Fibroblast of lung (primary cell): ENCODE measurements around the gene POT1. TPM values are rescaled to one million over a fixed set of nuclear protein-coding genes. Genes with fewer than 3 reads are reported as not detected.

Experiments
- DNase-seq, 2 donors: peaks; one replicate each; pipeline versions ENCODE4 v3.0.0 to v3.0.0-alpha.2; 2010; ENCODE audit warnings: low read depth in 2 of 2
- H2AFZ ChIP-seq: 2 replicates; pipeline ENCODE4 v1.5.1; 2012; ENCODE audit warnings: low read length, control low read depth, inconsistent platforms
- H3K27ac ChIP-seq: 2 replicates; pipeline ENCODE4 v1.5.1; 2011; ENCODE audit warnings: low read length, control low read depth; ENCODE audit not compliant: insufficient read depth
- H3K27me3 ChIP-seq: 2 replicates; pipeline ENCODE4 v1.5.1; 2011; ENCODE audit warnings: mild to moderate bottlenecking, low read length; ENCODE audit not compliant: control insufficient read depth, insufficient read depth
- H3K36me3 ChIP-seq: 2 replicates; pipeline ENCODE4 v1.5.1; 2011; ENCODE audit warnings: low read length; ENCODE audit not compliant: control insufficient read depth, insufficient read depth
- H3K4me1 ChIP-seq: 2 replicates; pipeline ENCODE4 v1.5.1; 2011; ENCODE audit warnings: low read length; ENCODE audit not compliant: control insufficient read depth, insufficient read depth; ENCODE audit errors: extremely low read depth
- H3K4me2 ChIP-seq: 2 replicates; pipeline ENCODE4 v1.5.1; 2011; ENCODE audit warnings: low read length, control low read depth; ENCODE audit not compliant: insufficient read depth; ENCODE audit errors: extremely low read depth
- H3K4me3 ChIP-seq, 4 experiments: fragments of 200-600 bp in 1 of 4; sonication (generic) in 1 of 4; replicated peaks in 1 of 4; 2 replicates each; pipeline ENCODE4 v1.5.1; 2011 to 2016; ENCODE audit warnings: low read length in 4 of 4, low read depth in 3 of 4, mild to moderate bottlenecking in 3 of 4, control low read depth in 2 of 4, inconsistent platforms in 1 of 4, mixed read lengths in 1 of 4; ENCODE audit not compliant: insufficient read depth in 1 of 4; ENCODE audit errors: control extremely low read depth in 1 of 4
- H3K79me2 ChIP-seq: 2 replicates; pipeline ENCODE4 v1.5.1; 2012; ENCODE audit warnings: mild to moderate bottlenecking, low read length, inconsistent platforms; ENCODE audit not compliant: control insufficient read depth, insufficient read depth
- H3K9ac ChIP-seq: 2 replicates; pipeline ENCODE4 v1.5.1; 2011; ENCODE audit warnings: mild to moderate bottlenecking, low read length, control low read depth; ENCODE audit not compliant: insufficient read depth
- H3K9me3 ChIP-seq: 2 replicates; pipeline ENCODE4 v1.5.1; 2012; ENCODE audit warnings: low read depth, low read length; ENCODE audit not compliant: control insufficient read depth, insufficient read depth
- H4K20me1 ChIP-seq: 2 replicates; pipeline ENCODE4 v1.5.1; 2011; ENCODE audit warnings: low read length; ENCODE audit not compliant: control insufficient read depth, insufficient read depth; ENCODE audit errors: extremely low read depth
- CTCF ChIP-seq, 2 donors: IDR thresholded peaks in 1 of 2; conservative IDR thresholded peaks in 1 of 2; 1 replicate in 1 of 2; 2 replicates in 1 of 2; pipeline ENCODE4 v1.5.1; 2011 to 2012; ENCODE audit warnings: low read length in 2 of 2, control low read depth in 1 of 2, inconsistent platforms in 1 of 2, low read depth in 1 of 2, mild to moderate bottlenecking in 1 of 2
- EZH2 ChIP-seq: IDR thresholded peaks from 2 replicates; pipeline ENCODE4 v1.5.1; 2012; ENCODE audit warnings: low read length, control low read depth, mild to moderate bottlenecking; ENCODE audit errors: missing control alignments
- polyA plus RNA-seq, 2 donors: library from polyadenylated mRNA; depleted of rRNA in 1 of 2; stranded (reverse) in 1 of 2; unstranded in 1 of 2; fragments of >200 nt; gene quantifications; 2 replicates each; pipeline ENCODE4 v1.2.1, GENCODE V29; 2011 to 2012; ENCODE audit warnings: missing spikeins in 1 of 2
- total RNA-seq: library from RNA; depleted of rRNA; stranded (reverse); fragments of >200 nt; gene quantifications from 2 replicates; pipeline ENCODE4 v1.2.1, GENCODE V29; 2014

The POT1 gene
- total and polyA plus RNA-seq, 2 donors (not counting 1 experiment from before 2014, with no cell fraction given) = 25.1 to 49.5 TPM

- DNase-seq = no peak
- no peaks in the 10 kb centered on the region for H4K20me1 ChIP-seq
- H2AFZ ChIP-seq = no peak overlapping the region
- H3K27me3 ChIP-seq = no peaks in the 10 kb centered on the region
- H3K9ac ChIP-seq = no peak overlapping the region
- peaks cover 25% of the 10 kb centered on the region for H3K79me2 ChIP-seq
- TF ChIP-seq EZH2 = no peak
- TF ChIP-seq CTCF (conservative IDR thresholded peaks at IDR 0.05 in 1 of 2, IDR thresholded peaks at IDR 0.05 in 1 of 2; ENCODE audit: low read depth in 1 of 2, low read length in 2 of 2) = no peak
- no peak overlapping the region for H3K4me2 ChIP-seq
- H3K27ac ChIP-seq = no peak overlapping the region
- H3K9me3 ChIP-seq = no peaks in the 10 kb centered on the region
- no peak overlapping the region for H3K4me3 ChIP-seq
- H3K36me3 ChIP-seq = no peaks in the 10 kb centered on the region
- H3K4me1 ChIP-seq = no peaks in the 10 kb centered on the region
These were observed 9.8 kb downstream of the POT1 start for GRCh38 chr7:124919841-124920240.

GRCh38 chr7:124918662-124919061, 11.0 kb downstream of the POT1 start:
- H3K27me3 ChIP-seq = no peaks in the 10 kb centered on the region
- no peaks in the 10 kb centered on the region for H3K9me3 ChIP-seq
- no peaks in the 10 kb centered on the region for H3K4me1 ChIP-seq
- H3K79me2 ChIP-seq = peaks cover 21% of the 10 kb centered on the region
- no peak for DNase-seq
- TF ChIP-seq EZH2 = no peak
- TF ChIP-seq CTCF (conservative IDR thresholded peaks at IDR 0.05 in 1 of 2, IDR thresholded peaks at IDR 0.05 in 1 of 2; ENCODE audit: low read depth in 1 of 2, low read length in 2 of 2) = no peak
- no peak overlapping the region for H3K4me2 ChIP-seq
- no peak overlapping the region for H2AFZ ChIP-seq
- H4K20me1 ChIP-seq = no peaks in the 10 kb centered on the region
- H3K4me3 ChIP-seq = no peak overlapping the region
- no peak overlapping the region for H3K27ac ChIP-seq
- H3K36me3 ChIP-seq = no peaks in the 10 kb centered on the region
- H3K9ac ChIP-seq = no peak overlapping the region

GRCh38 chr7:124915242-124915641, 14.4 kb downstream of the POT1 start:
- Histone ChIP-seq H3K9ac (no peak overlapping the region), H3K4me3 (no peak overlapping the region), H4K20me1 (no peaks in the 10 kb centered on the region), H3K79me2 (peaks cover 14% of the 10 kb centered on the region), H3K4me2 (no peak overlapping the region), H2AFZ (no peak overlapping the region), H3K9me3 (no peaks in the 10 kb centered on the region), H3K27me3 (no peaks in the 10 kb centered on the region), H3K4me1 (no peaks in the 10 kb centered on the region), H3K36me3 (no peaks in the 10 kb centered on the region), H3K27ac (no peak overlapping the region)
- TF ChIP-seq EZH2 = no peak
- no peak for TF ChIP-seq CTCF (conservative IDR thresholded peaks at IDR 0.05 in 1 of 2, IDR thresholded peaks at IDR 0.05 in 1 of 2; ENCODE audit: low read depth in 1 of 2, low read length in 2 of 2)
- no peak for DNase-seq
